HL-60 (cell line): ENCODE data around the gene ZNF593OS.

Experiments
- DNase-seq, 2 experiments: peaks; one replicate each; pipeline ENCODE4 v3.0.0-alpha.2; 2010 to 2020; ENCODE audit warnings: low read depth in 1 of 2, low spot score in 1 of 2
- H3K27ac ChIP-seq: fragments of 250-450 bp; sonication (Bioruptor Pico); replicated peaks from 2 replicates; pipeline ENCODE4 v1.5.1; 2020; ENCODE audit warnings: mild to moderate bottlenecking, moderate library complexity
- H3K27me3 ChIP-seq: fragments of 250-450 bp; sonication (Bioruptor Pico); 2 replicates; pipeline ENCODE4 v1.5.1; 2021; ENCODE audit warnings: mild to moderate bottlenecking, moderate library complexity; ENCODE audit not compliant: insufficient read depth, poor library complexity, severe bottlenecking
- H3K4me3 ChIP-seq: replicated peaks from 2 replicates; pipeline ENCODE4 v1.5.1; 2011; ENCODE audit warnings: mild to moderate bottlenecking, control low read depth, low read length; ENCODE audit not compliant: insufficient read depth
- CTCF ChIP-seq: IDR thresholded peaks from one replicate; pipeline ENCODE4 v1.5.1; 2011; ENCODE audit warnings: low read length, control low read depth, inconsistent platforms; ENCODE audit not compliant: insufficient read depth
- GABPA ChIP-seq: IDR thresholded peaks from 2 replicates; pipeline ENCODE4 v1.6.1; 2012; ENCODE audit warnings: low read depth
- POLR2AphosphoS5 ChIP-seq: IDR thresholded peaks from 2 replicates; pipeline ENCODE4 v1.6.1; 2012; ENCODE audit warnings: low read depth
- REST ChIP-seq: IDR thresholded peaks from 2 replicates; pipeline ENCODE4 v1.6.1; 2012; ENCODE audit warnings: low read depth; ENCODE audit not compliant: insufficient replicate concordance
- SPI1 ChIP-seq: IDR thresholded peaks from 2 replicates; pipeline ENCODE4 v1.6.1; 2012; ENCODE audit warnings: low read depth, mild to moderate bottlenecking, borderline replicate concordance

ZNF593OS gene

DNA sequence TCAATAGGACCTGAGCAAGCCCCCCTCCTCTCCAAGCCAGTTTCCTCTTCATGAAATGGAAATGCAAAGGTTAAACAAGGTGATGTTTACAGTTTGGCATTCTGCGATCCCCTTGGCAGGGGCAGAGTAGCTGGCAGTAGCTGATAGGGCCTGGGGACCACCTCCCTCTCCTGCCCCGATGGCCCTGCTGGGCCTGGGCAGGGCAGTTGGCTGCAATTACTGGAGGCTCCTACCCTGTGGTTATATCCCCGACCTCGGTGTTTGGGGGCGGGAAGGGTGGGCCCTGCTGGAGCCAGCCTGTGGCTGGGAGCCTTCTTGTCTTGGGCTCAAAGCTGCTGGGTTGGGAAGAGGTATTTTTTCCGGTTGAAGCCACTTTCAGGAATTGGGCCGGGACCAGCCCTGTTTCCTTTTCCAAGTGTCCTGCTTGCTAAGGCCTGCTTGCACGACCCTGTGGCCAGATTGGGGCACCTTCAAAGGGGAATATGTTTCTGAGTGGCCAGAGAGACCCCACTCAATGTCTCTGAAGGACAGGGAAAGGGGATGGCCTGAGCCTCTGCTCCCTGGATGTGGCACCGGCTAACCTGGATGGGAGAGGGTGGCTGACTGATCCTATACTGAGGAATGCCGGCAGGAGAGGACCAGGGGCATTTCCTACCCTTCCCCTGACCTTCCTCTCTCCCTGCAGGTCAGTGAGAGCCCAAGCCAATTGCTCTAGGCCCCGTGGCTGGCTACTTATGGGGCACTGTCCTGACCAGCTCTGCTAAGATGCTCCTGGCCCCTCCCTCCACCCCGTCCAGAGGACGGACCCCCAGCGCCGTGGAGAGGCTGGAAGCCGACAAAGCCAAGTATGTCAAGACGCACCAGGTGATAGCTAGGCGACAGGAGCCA is 10.9 kb downstream of the ZNF593OS start:
- H3K27me3 ChIP-seq = peaks cover 7% of the 10 kb centered on the region
- no peak for TF ChIP-seq GABPA
- TF ChIP-seq POLR2AphosphoS5 = no peak
- no peak for TF ChIP-seq REST
- TF ChIP-seq CTCF = no peak
- no peak for TF ChIP-seq SPI1
- no peak overlapping the region for H3K27ac ChIP-seq
- H3K4me3 ChIP-seq = no peak overlapping the region
- no peak for DNase-seq

DNA sequence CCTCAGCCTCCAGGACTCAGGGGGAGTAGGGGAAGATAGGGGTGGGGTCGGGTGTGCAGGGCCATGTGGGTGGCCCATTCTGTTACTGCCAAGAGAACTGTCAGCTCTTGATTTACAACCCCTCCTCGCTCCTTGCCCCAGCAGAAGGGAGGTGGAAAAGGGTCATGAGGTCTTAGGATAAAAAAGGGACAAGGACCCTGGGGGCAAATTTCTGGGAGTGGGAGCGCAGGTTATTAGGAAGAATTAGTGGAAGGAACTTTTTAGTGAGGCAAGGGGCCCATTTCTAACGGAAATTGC is 11.9 kb downstream of the ZNF593OS start:
- H3K27ac ChIP-seq = no peak overlapping the region
- no peak overlapping the region for H3K4me3 ChIP-seq
- no peak for TF ChIP-seq CTCF
- no peak for TF ChIP-seq REST
- no peak for TF ChIP-seq SPI1
- no peak for TF ChIP-seq GABPA
- TF ChIP-seq POLR2AphosphoS5 = no peak
- no peak for DNase-seq
- H3K27me3 ChIP-seq = peaks cover 7% of the 10 kb centered on the region

DNA sequence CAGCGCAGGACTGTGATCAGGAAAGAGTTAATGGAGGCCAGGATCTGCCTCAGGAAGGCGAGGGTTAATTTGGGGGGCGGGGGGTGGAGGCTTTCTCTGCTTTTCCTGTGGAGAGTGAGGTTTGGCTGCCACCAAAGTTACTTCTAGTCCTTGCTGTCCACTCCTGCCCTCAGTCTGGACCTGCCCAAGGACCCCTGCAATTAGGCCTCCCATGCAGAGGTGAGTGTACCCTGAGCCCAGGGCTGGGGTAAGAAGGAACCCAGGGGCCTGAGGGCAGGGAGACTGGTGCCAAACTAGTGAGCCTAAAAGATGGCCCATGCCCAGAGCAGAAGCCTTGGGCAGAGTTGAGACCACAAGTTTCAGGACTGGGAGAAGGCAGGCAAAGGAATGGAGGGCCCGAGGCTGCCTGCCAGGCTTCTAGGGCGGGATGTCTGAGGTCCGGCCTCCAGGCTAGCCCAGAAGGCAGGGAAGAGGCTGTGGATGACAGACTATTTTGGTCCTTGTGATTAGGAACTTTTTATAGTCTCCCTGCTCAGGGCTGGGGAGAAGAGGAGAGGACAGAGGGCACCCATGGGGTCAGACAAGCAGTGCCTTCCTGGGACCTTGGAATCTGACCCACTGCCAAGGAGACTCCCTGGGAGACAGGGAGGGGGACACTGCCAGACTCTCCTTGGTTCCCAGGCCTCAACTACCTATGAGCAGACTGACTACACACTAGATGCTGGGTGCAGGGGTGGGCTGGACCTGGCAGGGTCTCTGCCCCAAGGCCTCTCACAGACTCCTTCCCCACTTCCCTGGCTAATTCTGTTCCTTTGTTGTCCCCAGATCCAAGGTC is 12.5 kb downstream of the ZNF593OS start, which contains the start of gene FAM110D:
FAM110D (plus strand) TSS at position 172 of the 835 bp plus-strand sequence. CDS start 2,213 bp downstream, outside the sequence.
- TF ChIP-seq POLR2AphosphoS5 = no peak
- no peak for TF ChIP-seq REST
- TF ChIP-seq GABPA = no peak
- no peak for TF ChIP-seq SPI1
- no peak for TF ChIP-seq CTCF
- Histone ChIP-seq H3K4me3 (no peak within 1 kb of the TSS), H3K27ac (no peak within 1 kb of the TSS), H3K27me3 (peaks cover 7% of the 10 kb centered on the region)
- DNase-seq = no peak
